Effector memory CD4-positive, alpha-beta T cell (primary cell): ENCODE measurements around the gene UBE2F.

Source experiments
- DNase-seq, 3 donors: peaks; one replicate each; pipeline ENCODE4 v3.0.0-alpha.2; 2020
- H3K27ac ChIP-seq: 2 replicates; pipeline ENCODE4 v1.7.0; 2013; ENCODE audit warnings: mild to moderate bottlenecking, low read length, moderate library complexity; ENCODE audit not compliant: insufficient read depth, poor library complexity, severe bottlenecking
- H3K27me3 ChIP-seq: replicated peaks from 2 replicates; pipeline ENCODE4 v1.7.0; 2013; ENCODE audit warnings: mild to moderate bottlenecking, low read length; ENCODE audit not compliant: insufficient read depth, control insufficient read depth, poor library complexity, severe bottlenecking
- H3K36me3 ChIP-seq: 2 replicates; pipeline ENCODE4 v1.7.0; 2013; ENCODE audit warnings: mild to moderate bottlenecking, low read length, moderate library complexity; ENCODE audit not compliant: control insufficient read depth, insufficient read depth
- H3K4me1 ChIP-seq: 2 replicates; pipeline ENCODE4 v1.7.0; 2013; ENCODE audit warnings: low read length, mild to moderate bottlenecking; ENCODE audit not compliant: control insufficient read depth, insufficient read depth, poor library complexity, severe bottlenecking
- H3K4me3 ChIP-seq: 2 replicates; pipeline ENCODE4 v1.7.0; 2013; ENCODE audit warnings: low read length, low read depth, mild to moderate bottlenecking; ENCODE audit not compliant: insufficient read depth, poor library complexity, severe bottlenecking
- H3K9me3 ChIP-seq: 2 replicates; pipeline ENCODE4 v1.7.0; 2013; ENCODE audit warnings: mild to moderate bottlenecking, low read length, moderate library complexity; ENCODE audit not compliant: control insufficient read depth

The UBE2F gene

GRCh38 chr2:237995036-237995435 lies 28.2 kb downstream of the UBE2F start:
- H3K4me3 ChIP-seq, result no peak overlapping the region
- no peaks in the 10 kb centered on the region for H3K36me3 ChIP-seq
- H3K27ac ChIP-seq, result no peak overlapping the region
- no peaks in the 10 kb centered on the region for H3K9me3 ChIP-seq
- H3K4me1 ChIP-seq, result no peaks in the 10 kb centered on the region
- DNase-seq, result no peak
- H3K27me3 ChIP-seq, result no peaks in the 10 kb centered on the region

GRCh38 chr2:237996021-237996593 lies 29.3 kb downstream of the UBE2F start:
- no peak overlapping the region for H3K4me3 ChIP-seq
- H3K27ac ChIP-seq, result no peak overlapping the region
- DNase-seq, result no peak
- no peaks in the 10 kb centered on the region for H3K9me3 ChIP-seq
- no peaks in the 10 kb centered on the region for H3K36me3 ChIP-seq
- no peaks in the 10 kb centered on the region for H3K27me3 ChIP-seq
- H3K4me1 ChIP-seq, result no peaks in the 10 kb centered on the region

DNA sequence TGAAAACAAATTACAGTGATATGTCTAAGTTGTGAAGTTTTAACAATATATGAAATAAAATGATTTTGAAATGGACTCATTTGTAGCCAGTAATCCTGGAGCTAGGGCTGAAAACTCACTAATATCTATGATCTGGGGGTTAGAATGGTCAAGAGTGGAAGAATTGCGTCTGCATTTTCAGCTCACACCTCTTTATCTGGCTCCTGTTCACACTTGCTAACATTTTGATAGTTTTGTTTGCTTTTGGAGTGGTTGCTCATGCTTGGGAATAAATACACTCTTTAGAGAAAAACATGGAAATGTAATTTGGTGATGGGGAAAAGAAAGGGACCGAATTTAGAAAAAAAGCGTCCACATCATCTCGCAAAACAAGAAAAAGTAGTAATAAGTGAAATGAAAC lies 30.7 kb downstream of the UBE2F start:
- Histone ChIP-seq H3K4me3 (no peak overlapping the region), H3K27me3 (no peaks in the 10 kb centered on the region), H3K36me3 (no peaks in the 10 kb centered on the region), H3K4me1 (no peaks in the 10 kb centered on the region), H3K27ac (no peak overlapping the region), H3K9me3 (no peaks in the 10 kb centered on the region)
- no peak for DNase-seq

DNA sequence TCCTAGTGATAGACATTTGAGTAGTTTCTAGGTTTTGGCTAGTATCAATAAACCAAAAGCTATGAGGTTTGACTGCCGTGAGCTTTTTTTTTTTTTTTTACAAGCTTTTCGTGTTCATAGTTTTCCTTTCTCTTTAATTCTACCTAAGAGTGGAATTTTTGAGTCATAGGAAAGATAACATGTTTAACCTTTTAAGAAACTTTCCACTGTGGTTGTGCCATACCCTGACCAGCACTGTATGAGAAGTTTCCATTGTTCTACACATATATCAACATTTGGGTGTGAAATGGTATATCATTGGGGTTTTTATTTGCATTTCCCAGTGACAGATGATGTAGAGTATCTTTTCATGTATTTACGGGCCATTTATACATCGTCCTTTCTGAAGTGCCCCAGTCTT lies 31.7 kb downstream of the UBE2F start:
- H3K27me3 ChIP-seq, result no peaks in the 10 kb centered on the region
- peak overlapping the region; percentile 27 for H3K27ac ChIP-seq
- peaks cover 5% of the 10 kb centered on the region for H3K4me1 ChIP-seq
- DNase-seq, result no peak
- no peaks in the 10 kb centered on the region for H3K36me3 ChIP-seq
- no peaks in the 10 kb centered on the region for H3K9me3 ChIP-seq
- H3K4me3 ChIP-seq, result no peak overlapping the region

- H3K4me3 ChIP-seq, result no peak overlapping the region
- H3K36me3 ChIP-seq, result no peaks in the 10 kb centered on the region
- H3K9me3 ChIP-seq, result no peaks in the 10 kb centered on the region
- H3K27ac ChIP-seq, result no peak overlapping the region
- H3K4me1 ChIP-seq, result peaks cover 7% of the 10 kb centered on the region
- DNase-seq, result no peak
- H3K27me3 ChIP-seq, result no peaks in the 10 kb centered on the region
Observed at GRCh38 chr2:238003234-238004031, 36.6 kb downstream of the UBE2F start.

- no peaks in the 10 kb centered on the region for H3K27me3 ChIP-seq
- no peak for DNase-seq
- H3K27ac ChIP-seq, result no peak overlapping the region
- no peaks in the 10 kb centered on the region for H3K36me3 ChIP-seq
- no peak overlapping the region for H3K4me3 ChIP-seq
- H3K4me1 ChIP-seq, result peaks cover 7% of the 10 kb centered on the region
- H3K9me3 ChIP-seq, result no peaks in the 10 kb centered on the region
Observed at GRCh38 chr2:238004077-238004830, 37.4 kb downstream of the UBE2F start.

DNA sequence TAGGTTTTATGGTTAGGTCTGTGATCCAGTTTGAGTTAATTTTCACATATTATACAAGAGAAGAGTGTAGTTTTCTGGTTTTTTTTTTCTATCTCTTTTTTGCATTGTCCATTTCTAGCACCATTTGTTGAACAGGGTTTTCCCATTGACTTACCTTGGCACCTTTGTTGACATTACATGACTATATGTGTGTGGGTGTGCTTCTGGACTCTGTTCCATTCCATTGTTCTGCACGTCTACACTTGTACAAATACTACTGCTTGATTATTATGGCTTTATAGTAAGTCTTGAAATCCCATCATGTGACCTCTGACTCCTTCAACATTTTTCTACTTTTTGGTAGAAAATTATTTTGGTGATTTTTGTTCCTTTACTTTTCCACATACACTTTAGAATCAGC lies 38.7 kb downstream of the UBE2F start:
- H3K9me3 ChIP-seq, result no peaks in the 10 kb centered on the region
- H3K4me1 ChIP-seq, result peaks cover 7% of the 10 kb centered on the region
- H3K36me3 ChIP-seq, result no peaks in the 10 kb centered on the region
- H3K4me3 ChIP-seq, result no peak overlapping the region
- no peaks in the 10 kb centered on the region for H3K27me3 ChIP-seq
- DNase-seq, result no peak
- no peak overlapping the region for H3K27ac ChIP-seq

DNA sequence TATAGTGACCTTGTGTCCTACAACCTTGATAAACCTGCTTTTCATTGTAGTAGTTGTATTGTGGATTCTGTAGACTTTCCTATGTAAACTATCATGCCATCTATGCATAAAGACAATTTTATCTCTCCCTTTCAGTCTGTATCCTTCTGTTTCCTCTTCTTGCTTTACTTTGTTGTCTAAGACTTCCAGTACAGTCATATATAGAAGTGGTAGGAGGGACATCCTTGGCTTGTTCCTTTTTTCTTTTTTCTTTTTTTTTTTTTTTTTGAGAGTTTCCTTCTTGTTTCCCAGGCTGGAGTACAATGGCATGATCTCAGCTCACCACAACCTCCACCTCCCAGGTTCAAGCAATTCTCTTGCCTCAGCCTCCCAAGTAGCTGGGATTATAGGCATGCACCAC lies 39.7 kb downstream of the UBE2F start:
- Histone ChIP-seq H3K4me3 (no peak overlapping the region), H3K27me3 (no peaks in the 10 kb centered on the region), H3K27ac (no peak overlapping the region), H3K9me3 (no peaks in the 10 kb centered on the region), H3K4me1 (peaks cover 7% of the 10 kb centered on the region), H3K36me3 (no peaks in the 10 kb centered on the region)
- no peak for DNase-seq

- Histone ChIP-seq H3K4me3 (no peak overlapping the region), H3K27ac (no peak overlapping the region), H3K36me3 (no peaks in the 10 kb centered on the region), H3K27me3 (no peaks in the 10 kb centered on the region), H3K4me1 (peaks cover 7% of the 10 kb centered on the region), H3K9me3 (no peaks in the 10 kb centered on the region)
- no peak for DNase-seq
Observed at GRCh38 chr2:238007924-238008323, 41.1 kb downstream of the UBE2F start.

- no peaks in the 10 kb centered on the region for H3K27me3 ChIP-seq
- no peaks in the 10 kb centered on the region for H3K36me3 ChIP-seq
- H3K4me3 ChIP-seq, result no peak overlapping the region
- no peak overlapping the region for H3K27ac ChIP-seq
- no peaks in the 10 kb centered on the region for H3K4me1 ChIP-seq
- no peaks in the 10 kb centered on the region for H3K9me3 ChIP-seq
- DNase-seq, result no peak
Observed at GRCh38 chr2:238009563-238009962, 42.7 kb downstream of the UBE2F start.
